ENCODE measurements around the gene ASB4. TPM values are rescaled to one million over a fixed set of nuclear protein-coding genes. Genes with fewer than 3 reads are reported as not detected.

Gene ASB4
- total RNA-seq, 1 donor from 2014 or later: 0.11 TPM

- Histone ChIP-seq H3K27me3 (no peaks in the 10 kb centered on the region), H3K4me1 (no peaks in the 10 kb centered on the region), H3K27ac (no peak overlapping the region), H3K9me3 (no peaks in the 10 kb centered on the region), H3K36me3 (no peaks in the 10 kb centered on the region), H3K4me3 (no peak overlapping the region)
- no peak for TF ChIP-seq CTCF (IDR thresholded peaks at IDR 0.05)
- intact Hi-C loops (cut with DNase I): no loop called here
- no peak for DNase-seq (ENCODE audit: low spot score in 2 of 2)
These were observed 4.2 kb upstream of the ASB4 start for GRCh38 chr7:95481271-95482165.

DNA sequence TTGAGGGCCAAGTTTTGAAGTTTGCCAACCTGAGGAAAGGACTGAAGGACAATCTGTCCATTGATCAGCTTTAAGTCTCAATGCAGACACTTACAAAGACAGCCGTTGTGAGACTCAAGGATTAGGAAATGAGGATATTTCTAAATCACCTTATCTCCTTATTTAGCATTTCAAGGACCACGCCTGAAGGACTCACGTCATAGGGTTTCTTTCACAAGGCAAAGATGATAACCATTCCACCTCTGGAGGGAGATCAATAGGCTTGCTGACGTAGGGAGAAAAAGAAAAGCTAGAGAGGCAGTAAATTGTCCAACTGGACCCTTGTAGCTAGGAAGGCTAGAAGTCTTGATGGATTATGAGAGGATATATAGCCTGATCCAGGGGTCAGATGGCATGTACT lies 3.3 kb upstream of the ASB4 start:
- TF ChIP-seq CTCF (IDR thresholded peaks at IDR 0.05): no peak
- H3K9me3 ChIP-seq: no peaks in the 10 kb centered on the region
- H3K36me3 ChIP-seq: no peaks in the 10 kb centered on the region
- no peaks in the 10 kb centered on the region for H3K27me3 ChIP-seq
- H3K27ac ChIP-seq: no peak overlapping the region
- no peak overlapping the region for H3K4me3 ChIP-seq
- DNase-seq (ENCODE audit: low spot score in 2 of 2): no peak
- H3K4me1 ChIP-seq: no peaks in the 10 kb centered on the region
- intact Hi-C loops (cut with DNase I): no loop called here

DNA sequence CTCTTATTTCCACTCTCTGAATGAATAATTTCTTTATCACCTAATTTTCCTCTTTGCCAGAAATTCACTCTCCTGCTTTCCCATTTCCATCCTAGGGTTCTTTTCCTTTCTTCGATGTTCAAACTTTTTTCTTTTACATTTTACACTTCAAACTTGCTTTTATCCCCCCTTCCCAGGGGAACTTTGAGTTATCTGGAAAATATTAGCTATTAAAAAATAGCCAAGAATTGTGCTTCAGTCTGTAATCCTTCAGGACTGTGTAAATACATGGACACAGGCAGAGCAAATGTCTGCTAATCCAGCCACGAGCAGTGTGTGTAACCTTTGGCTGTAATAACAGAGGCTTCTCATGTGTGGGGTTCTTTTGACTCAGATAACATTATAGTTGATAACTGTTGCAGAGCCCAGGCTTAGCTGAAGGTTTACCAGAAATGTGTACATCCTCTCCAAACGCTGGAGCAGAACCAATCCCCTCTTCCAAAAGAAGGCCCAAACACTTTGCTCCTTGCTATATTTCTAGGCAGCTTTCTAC lies 4.6 kb downstream of the ASB4 start:
- intact Hi-C loops (cut with DNase I): no loop called here
- Histone ChIP-seq H3K4me3 (no peak overlapping the region), H3K27ac (no peak overlapping the region)

GRCh38 chr7:95491201-95491600 lies 5.5 kb downstream of the ASB4 start:
- no peak for DNase-seq (ENCODE audit: low spot score in 2 of 2)
- Histone ChIP-seq H3K9me3 (no peaks in the 10 kb centered on the region), H3K36me3 (no peaks in the 10 kb centered on the region), H3K27ac (no peak overlapping the region), H3K27me3 (no peaks in the 10 kb centered on the region), H3K4me3 (no peak overlapping the region), H3K4me1 (no peaks in the 10 kb centered on the region)
- TF ChIP-seq CTCF (IDR thresholded peaks at IDR 0.05): no peak
- intact Hi-C loops (cut with DNase I): no loop called here

More for the DNA sequence above, 4.6 kb downstream of the ASB4 start:
- no peaks in the 10 kb centered on the region for H3K36me3 ChIP-seq
- DNase-seq (ENCODE audit: low spot score in 2 of 2): no peak
- no peak for TF ChIP-seq CTCF (IDR thresholded peaks at IDR 0.05)
- H3K9me3 ChIP-seq: no peaks in the 10 kb centered on the region
- no peaks in the 10 kb centered on the region for H3K27me3 ChIP-seq
- H3K4me1 ChIP-seq: no peaks in the 10 kb centered on the region

GRCh38 chr7:95491634-95492314 lies 6.0 kb downstream of the ASB4 start:
- H3K36me3 ChIP-seq: no peaks in the 10 kb centered on the region
- H3K4me1 ChIP-seq: no peaks in the 10 kb centered on the region
- no peaks in the 10 kb centered on the region for H3K27me3 ChIP-seq
- no peak overlapping the region for H3K4me3 ChIP-seq
- H3K27ac ChIP-seq: no peak overlapping the region
- DNase-seq (ENCODE audit: low spot score in 2 of 2): no peak
- no peak for TF ChIP-seq CTCF (IDR thresholded peaks at IDR 0.05)
- H3K9me3 ChIP-seq: no peaks in the 10 kb centered on the region
- intact Hi-C loops (cut with DNase I): no loop called here

Data from ascending aorta (tissue), 2 donors.